Activated CD8-positive, alpha-beta memory T cell treated with anti-CD3 and anti-CD28 coated beads for 36 hours (primary cell): ENCODE measurements around the gene PDXDC1. TPM values are rescaled to one million over a fixed set of nuclear protein-coding genes. Genes with fewer than 3 reads are reported as not detected.
"Not testable (repeated sequence)": the region's sequence is repeated elsewhere in the genome, so short reads cannot be mapped to it uniquely, and the experiment has no call there.

ENCODE experiments used
- CTCF ChIA-PET: fragments of 350-600 bp; sonication (Branson Sonifier 250); formaldehyde crosslinking; loops from one replicate; lab custom pipeline; 2021; ENCODE audit warnings: antibody characterized with exemption; lab: Charles Lee
- POLR2A ChIA-PET: fragments of 350-600 bp; sonication (Branson Sonifier 250); formaldehyde crosslinking; loops from one replicate; lab custom pipeline; 2021; ENCODE audit warnings: antibody characterized with exemption; lab: Charles Lee
- total RNA-seq, 2 experiments: library from RNA; stranded (reverse); gene quantifications; one replicate each; pipeline ENCODE4 v1.2.3, GENCODE V29; 2021

Gene PDXDC1
- total RNA-seq, 2 experiments from 2014 or later, result 53.1 to 54.2 TPM

GRCh38 chr16:15053904-15054303 lies 79.1 kb downstream of the PDXDC1 start:
- ChIA-PET POLR2A (interaction anchor here (1.0 kb wide), 1 partner anchor 40 kb away, joined by 3 read pairs; the partner anchor contains the start of gene RRN3), CTCF (no interaction called here)

GRCh38 chr16:15054357-15055140 lies 79.7 kb downstream of the PDXDC1 start:
- CTCF ChIA-PET, result no interaction called here
- POLR2A ChIA-PET, result no interaction called here

DNA sequence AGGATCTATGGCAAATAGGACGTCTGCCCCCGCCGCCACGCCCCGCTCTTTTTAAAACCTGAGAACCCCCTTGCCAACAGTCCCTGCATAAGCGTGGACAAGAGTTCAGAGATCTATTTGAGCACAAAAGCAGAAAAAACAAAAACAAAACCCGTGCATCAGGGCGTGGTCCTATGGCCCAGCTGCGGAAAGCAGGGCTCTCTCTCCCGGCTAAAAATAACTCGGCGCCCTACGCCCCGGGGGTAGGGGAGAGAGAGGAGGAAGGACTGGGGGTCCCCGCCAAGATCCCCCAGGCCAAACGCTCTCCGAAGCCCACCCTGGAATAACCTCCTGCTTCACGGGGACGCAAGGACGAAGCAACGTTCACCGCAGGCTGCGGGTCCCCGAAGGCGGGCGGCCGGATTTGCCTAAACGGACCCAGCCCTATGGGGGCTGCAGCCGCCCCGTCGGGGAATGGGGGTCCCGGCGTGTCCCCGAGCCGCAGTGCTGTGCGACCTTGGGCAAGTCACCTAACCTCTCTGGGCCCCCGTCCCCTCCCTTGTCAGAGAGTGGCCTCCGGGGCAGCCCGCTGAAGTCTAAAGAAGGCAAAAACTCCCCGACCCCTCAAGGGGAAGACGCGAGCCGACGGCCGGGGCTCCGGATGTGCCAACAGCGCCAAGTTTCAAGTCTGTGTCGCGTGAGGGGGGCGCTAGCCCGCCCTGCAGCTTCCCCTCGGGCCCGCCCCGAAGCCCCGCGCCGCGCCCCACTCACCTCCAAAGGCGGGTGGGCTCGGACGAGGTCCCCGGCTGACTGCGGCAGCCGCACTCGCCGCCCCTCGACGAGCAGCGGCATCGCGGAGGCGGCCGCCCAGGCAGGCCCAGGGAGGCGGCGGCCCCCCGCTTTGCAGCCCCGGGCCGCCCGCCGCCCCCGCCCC lies 80.6 kb downstream of the PDXDC1 start:
- POLR2A ChIA-PET, result no interaction called here

GRCh38 chr16:15057681-15058417 lies 83.0 kb downstream of the PDXDC1 start:
- ChIA-PET POLR2A (no interaction called here), CTCF (interaction anchor here (2.3 kb wide), 1 partner anchor 15 kb away, joined by 7 read pairs; no protein-coding TSS in a partner anchor)

More for the DNA sequence above, 80.6 kb downstream of the PDXDC1 start:
- CTCF ChIA-PET, result interaction anchor here (2.3 kb wide), 1 partner anchor 18 kb away, joined by 7 read pairs; no protein-coding TSS in a partner anchor

DNA sequence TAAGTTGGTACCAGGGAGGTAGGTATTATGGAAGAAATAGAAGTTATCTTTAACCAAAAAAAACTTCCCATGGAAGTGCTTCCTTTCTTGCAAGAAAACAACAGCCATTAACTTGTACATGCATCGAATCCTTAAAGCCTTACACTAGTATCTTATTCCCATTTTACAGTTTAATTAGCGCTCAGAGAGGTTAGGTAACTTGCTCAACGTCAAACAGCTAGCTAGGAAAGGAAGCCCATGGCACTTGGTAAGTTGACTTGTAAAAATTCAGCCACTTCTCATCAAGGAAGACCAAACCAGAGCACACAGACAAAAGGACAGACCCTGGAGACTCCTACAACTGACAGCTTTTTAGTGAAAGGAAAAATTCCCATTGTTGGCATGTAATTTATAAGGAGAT lies 84.5 kb downstream of the PDXDC1 start:
- POLR2A ChIA-PET, result no interaction called here
- CTCF ChIA-PET, result interaction anchor here (0.7 kb wide), 1 partner anchor 13 kb away, joined by 3 read pairs; no protein-coding TSS in a partner anchor

DNA sequence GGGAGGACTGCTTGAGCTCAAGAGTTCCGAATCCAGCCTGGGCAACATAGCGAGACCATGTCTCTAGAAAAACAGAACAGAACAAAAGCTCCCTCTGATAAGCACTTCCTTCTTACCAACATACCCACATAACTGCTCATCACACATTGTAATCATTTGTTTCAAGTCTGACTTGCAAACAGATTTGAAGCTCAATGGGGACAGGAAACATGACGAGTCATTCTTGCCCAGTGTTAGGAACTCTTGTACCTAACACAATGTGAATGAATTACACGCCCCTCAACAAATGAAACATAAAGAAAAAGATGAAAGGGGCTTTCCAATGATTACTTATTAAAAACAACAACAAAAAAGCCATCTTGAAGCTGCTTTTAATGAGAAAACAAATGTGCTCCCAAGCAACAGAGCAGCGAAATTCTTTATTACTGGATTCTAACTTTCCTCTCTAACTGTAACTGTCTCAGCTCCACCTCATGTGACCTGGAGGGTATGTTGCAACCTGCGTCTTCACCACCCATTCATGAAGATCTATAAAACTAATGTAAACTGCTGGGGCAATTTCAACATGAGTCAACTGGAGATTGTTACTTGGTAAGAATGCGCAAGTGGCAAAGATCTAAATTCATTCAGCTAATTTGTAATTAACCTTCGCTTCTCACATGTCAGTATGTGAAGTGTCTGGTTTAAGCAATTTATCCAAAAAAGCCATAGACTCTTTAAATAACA lies 87.4 kb downstream of the PDXDC1 start:
- ChIA-PET POLR2A (interaction anchor here (0.6 kb wide), 1 partner anchor 1135 kb away, joined by 3 read pairs; no protein-coding TSS in a partner anchor), CTCF (interaction anchor here (0.6 to 1.2 kb wide), 2 partner anchors 12 to 17 kb away, joined by 3 read pairs; no protein-coding TSS in a partner anchor)

GRCh38 chr16:15065961-15066360 lies 91.1 kb downstream of the PDXDC1 start:
- CTCF ChIA-PET, result not testable (repeated sequence)

GRCh38 chr16:15066690-15067089 lies 91.9 kb downstream of the PDXDC1 start:
- CTCF ChIA-PET, POLR2A ChIA-PET: not testable (repeated sequence)

More at GRCh38 chr16:15065961-15066360, 91.1 kb downstream of the PDXDC1 start:
- POLR2A ChIA-PET, result not testable (repeated sequence)

GRCh38 chr16:15071013-15071412 lies 96.2 kb downstream of the PDXDC1 start:
- CTCF ChIA-PET, POLR2A ChIA-PET: not testable (repeated sequence)

DNA sequence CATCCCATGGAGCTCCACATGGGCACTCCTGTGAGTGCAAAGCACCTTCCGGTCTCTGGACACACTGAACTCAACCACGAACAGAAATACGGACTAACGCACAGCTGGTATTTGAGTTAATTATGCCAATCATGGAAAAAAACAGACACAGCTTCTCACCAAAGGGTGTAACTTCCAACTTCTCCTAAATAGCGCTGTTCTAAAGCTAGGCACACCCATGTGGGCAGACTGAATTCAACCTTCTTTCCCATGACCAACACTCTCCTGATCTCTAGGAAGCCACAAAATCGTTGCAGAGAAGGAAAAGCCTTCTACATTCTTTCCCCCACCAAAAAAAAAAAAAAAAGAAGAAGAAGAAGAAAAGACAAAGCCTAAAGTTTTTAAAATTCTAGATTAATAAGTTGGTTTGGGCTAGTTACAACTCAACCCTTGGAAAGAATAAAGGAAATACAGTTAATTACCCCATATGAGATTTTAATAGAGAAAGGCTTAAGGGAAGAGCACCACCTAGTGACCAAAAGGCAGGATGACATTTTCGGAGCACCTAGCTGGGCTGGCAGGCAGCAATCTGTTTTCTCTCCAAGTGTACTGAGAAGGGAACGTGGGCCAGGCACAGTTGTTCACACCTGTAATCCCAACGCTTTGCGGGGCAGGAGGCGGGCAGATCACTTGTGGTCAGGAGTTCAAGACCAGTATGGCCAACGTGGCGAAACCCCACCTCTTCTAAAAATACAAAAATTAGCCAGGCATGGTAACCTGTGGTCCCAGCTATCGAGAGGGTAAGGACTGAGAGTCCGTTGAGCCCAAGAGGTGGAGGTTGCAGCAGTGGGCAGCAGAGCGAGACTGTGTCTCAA lies 97.3 kb downstream of the PDXDC1 start:
- POLR2A ChIA-PET, result not testable (repeated sequence)
- CTCF ChIA-PET, result interaction anchor here (1.0 to 2.4 kb wide), 3 partner anchors 12 to 16 kb away, joined by 3 to 7 read pairs (median 3); partner anchors contain the start of gene NTAN1

DNA sequence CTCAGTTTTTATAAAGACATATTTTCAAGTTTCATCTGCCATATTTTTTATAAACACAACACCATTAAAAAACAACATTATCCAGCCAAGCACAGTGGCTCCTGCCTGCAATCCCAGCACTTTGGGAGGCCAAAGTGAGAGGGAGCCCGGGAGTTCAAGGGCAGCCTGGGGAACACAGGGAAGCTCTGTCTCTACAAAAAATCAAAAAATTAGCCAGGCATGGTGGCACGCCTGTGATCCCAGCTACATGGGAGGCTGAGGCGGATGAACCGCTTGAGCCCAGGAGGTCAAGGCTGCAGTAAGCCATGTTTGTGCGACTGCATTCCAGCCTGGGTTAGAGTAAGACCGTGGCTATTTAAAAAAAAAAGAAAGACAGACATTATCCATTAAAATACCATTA lies 98.3 kb downstream of the PDXDC1 start:
- CTCF ChIA-PET, result interaction anchor here (1.0 to 2.4 kb wide), 3 partner anchors 11 to 17 kb away, joined by 3 to 7 read pairs (median 3); partner anchors contain the start of gene NTAN1
- POLR2A ChIA-PET, result no interaction called here

DNA sequence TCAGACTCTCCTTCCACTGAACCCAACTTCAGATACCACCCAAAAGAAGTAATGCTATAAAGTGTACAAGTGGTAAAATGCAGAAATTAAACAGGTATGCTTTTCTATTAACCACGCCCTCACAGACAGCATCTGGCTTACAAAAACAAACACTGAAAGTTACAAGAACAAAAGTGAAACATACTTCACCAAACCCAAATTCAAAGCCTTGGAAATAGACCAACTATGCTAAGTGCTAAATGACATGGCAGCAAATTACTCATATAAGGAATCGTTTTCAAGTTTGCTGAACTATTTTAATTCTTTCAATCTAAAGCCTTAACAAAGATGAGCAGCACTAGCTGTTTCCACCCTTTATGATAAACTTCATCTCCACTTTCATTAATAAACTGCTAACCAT lies 101.3 kb downstream of the PDXDC1 start:
- POLR2A ChIA-PET, CTCF ChIA-PET: not testable (repeated sequence)

- POLR2A ChIA-PET, CTCF ChIA-PET: not testable (repeated sequence)
Observed at GRCh38 chr16:15080883-15081282, 106.1 kb downstream of the PDXDC1 start.

GRCh38 chr16:15082788-15083187 lies 108.0 kb downstream of the PDXDC1 start:
- CTCF ChIA-PET, POLR2A ChIA-PET: not testable (repeated sequence)

DNA sequence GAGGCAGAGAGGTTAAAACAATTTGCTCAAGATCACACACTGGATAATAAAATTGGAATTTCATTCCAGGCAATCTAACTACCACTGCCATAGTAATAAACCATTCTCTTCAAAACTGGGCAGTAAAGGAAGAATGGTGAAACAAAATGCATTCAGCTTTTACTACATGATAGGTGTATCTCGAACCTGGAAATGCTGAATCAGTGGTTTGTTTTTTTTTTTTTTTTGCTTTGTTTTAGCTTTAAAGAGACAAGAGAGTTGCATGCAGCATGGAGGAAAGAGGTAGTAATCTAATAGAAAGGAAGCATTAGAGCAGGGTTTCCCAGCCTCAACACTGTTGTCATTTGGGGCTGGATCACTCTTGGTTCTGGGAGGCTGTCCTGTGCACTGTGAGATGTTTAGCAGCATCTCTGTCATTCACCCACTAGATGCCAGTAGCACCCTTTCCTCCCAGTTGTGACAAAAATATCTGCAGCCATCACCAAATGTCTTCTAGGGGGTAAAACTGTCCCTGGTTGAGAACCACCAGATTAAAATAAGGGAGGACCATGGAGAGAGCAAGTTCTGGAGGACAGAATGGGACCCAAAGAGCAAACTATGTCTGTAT lies 115.9 kb downstream of the PDXDC1 start:
- CTCF ChIA-PET, result not testable (repeated sequence)
- POLR2A ChIA-PET, result interaction anchor here (0.6 kb wide), 1 partner anchor 34 kb away, joined by 3 read pairs; no protein-coding TSS in a partner anchor

DNA sequence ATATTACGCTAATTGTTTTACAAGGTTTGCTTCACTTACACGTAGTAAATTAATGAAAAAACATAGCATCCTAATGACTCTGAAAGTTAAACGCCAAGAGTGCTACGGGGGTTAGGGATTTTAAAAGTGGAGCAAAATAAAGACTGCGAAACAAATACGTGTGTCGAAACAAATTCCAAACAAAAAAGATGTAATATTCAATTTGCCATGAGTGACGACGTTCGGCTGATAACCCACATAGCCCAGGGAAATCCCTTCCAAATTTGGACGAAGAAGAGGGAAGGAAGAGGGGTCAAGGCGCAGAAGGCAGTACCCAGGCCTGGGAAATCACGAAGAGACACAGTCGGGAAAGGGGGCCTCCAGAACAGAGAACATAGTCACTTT lies 118.7 kb downstream of the PDXDC1 start:
- ChIA-PET CTCF (interaction anchor here (1.6 kb wide), 1 partner anchor 20 kb away, joined by 3 read pairs; no protein-coding TSS in a partner anchor), POLR2A (interaction anchor here (0.6 to 1.1 kb wide), 4 partner anchors 37 to 61 kb away, joined by 3 to 4 read pairs (median 3); no protein-coding TSS in a partner anchor)
